H9 (cell line): Measurements from ENCODE around the gene MYBPC2. TPM values are rescaled to one million over a fixed set of nuclear protein-coding genes. Genes with fewer than 3 reads are reported as not detected.

Experiments used
- DNase-seq: peaks from one replicate; pipeline ENCODE4 v3.0.0-alpha.2; 2017
- H2AFZ ChIP-seq: one replicate; pipeline ENCODE4 v1.6.1; 2013; ENCODE audit warnings: mild to moderate bottlenecking, low read length, control low read depth, moderate library complexity
- H2AK5ac ChIP-seq: 2 replicates; pipeline ENCODE4 v1.6.1; 2013; ENCODE audit warnings: low read length, control low read depth, mixed read lengths; ENCODE audit not compliant: insufficient read length
- H2BK120ac ChIP-seq: one replicate; pipeline ENCODE4 v1.6.1; 2013; ENCODE audit warnings: low read depth, mild to moderate bottlenecking, low read length, control low read depth, inconsistent platforms; ENCODE audit not compliant: poor library complexity, severe bottlenecking
- H2BK12ac ChIP-seq: 2 replicates; pipeline ENCODE4 v1.6.1; 2013; ENCODE audit warnings: low read length, control low read depth, mixed read lengths, low read depth; ENCODE audit not compliant: insufficient read length
- H2BK15ac ChIP-seq: 2 replicates; pipeline ENCODE4 v1.6.1; 2013; ENCODE audit warnings: low read depth, low read length, control low read depth
- H2BK20ac ChIP-seq: one replicate; pipeline ENCODE4 v1.6.1; 2013; ENCODE audit warnings: low read depth, mild to moderate bottlenecking, low read length, control low read depth, inconsistent platforms; ENCODE audit not compliant: poor library complexity, severe bottlenecking
- H2BK5ac ChIP-seq: 2 replicates; pipeline ENCODE4 v1.6.1; 2013; ENCODE audit warnings: low read length, control low read depth, mixed read lengths; ENCODE audit not compliant: insufficient read length
- H3K14ac ChIP-seq: 2 replicates; pipeline ENCODE4 v1.6.1; 2013; ENCODE audit warnings: low read length, control low read depth; ENCODE audit not compliant: insufficient read depth
- H3K18ac ChIP-seq: 2 replicates; pipeline ENCODE4 v1.6.1; 2013; ENCODE audit warnings: low read depth, mild to moderate bottlenecking, mixed read lengths, low read length, control low read depth; ENCODE audit not compliant: insufficient read length
- H3K23ac ChIP-seq: 2 replicates; pipeline ENCODE4 v1.6.1; 2013; ENCODE audit warnings: low read length, control low read depth, mixed read lengths, low read depth; ENCODE audit not compliant: insufficient read length
- H3K23me2 ChIP-seq: 2 replicates; pipeline ENCODE4 v1.6.1; 2013; ENCODE audit warnings: low read depth, mild to moderate bottlenecking, mixed read lengths, low read length, control low read depth; ENCODE audit not compliant: insufficient read length, poor library complexity, severe bottlenecking
- H3K27ac ChIP-seq: 2 replicates; pipeline ENCODE4 v1.5.1; 2013; ENCODE audit warnings: low read length, control low read depth, mixed read lengths, low read depth; ENCODE audit not compliant: insufficient read length
- H3K27me3 ChIP-seq: 2 replicates; pipeline ENCODE4 v1.6.1; 2013; ENCODE audit warnings: low read length, control low read depth, inconsistent platforms; ENCODE audit not compliant: insufficient read depth
- H3K4ac ChIP-seq: 2 replicates; pipeline ENCODE4 v1.6.1; 2013; ENCODE audit warnings: low read depth, mild to moderate bottlenecking, control low read depth, inconsistent platforms, low read length, moderate library complexity
- H3K4me1 ChIP-seq: 2 replicates; pipeline ENCODE4 v1.6.1; 2013; ENCODE audit warnings: low read length, control low read depth, inconsistent platforms; ENCODE audit not compliant: insufficient read depth
- H3K4me2 ChIP-seq: 2 replicates; pipeline ENCODE4 v1.6.1; 2013; ENCODE audit warnings: low read length, control low read depth, mixed read lengths; ENCODE audit not compliant: insufficient read length, insufficient read depth
- H3K56ac ChIP-seq: 2 replicates; pipeline ENCODE4 v1.6.1; 2013; ENCODE audit warnings: low read depth, mild to moderate bottlenecking, mixed read lengths, low read length, control low read depth; ENCODE audit not compliant: insufficient read length
- H3K79me1 ChIP-seq: 2 replicates; pipeline ENCODE4 v1.6.1; 2013; ENCODE audit warnings: low read depth, mild to moderate bottlenecking, moderate library complexity, low read length, control low read depth, inconsistent platforms; ENCODE audit not compliant: insufficient read depth, poor library complexity, severe bottlenecking
- H3K79me2 ChIP-seq: 2 replicates; pipeline ENCODE4 v1.6.1; 2013; ENCODE audit warnings: low read length, control low read depth, inconsistent platforms; ENCODE audit not compliant: insufficient read depth
- H3K9ac ChIP-seq: 2 replicates; pipeline ENCODE4 v1.6.1; 2013; ENCODE audit warnings: low read length, control low read depth, mixed read lengths; ENCODE audit not compliant: insufficient read length; ENCODE audit errors: extremely low read depth
- H3K9me3 ChIP-seq: one replicate; pipeline ENCODE4 v1.6.1; 2013; ENCODE audit warnings: low read depth, low read length, inconsistent platforms; ENCODE audit not compliant: control insufficient read depth
- H3T11ph ChIP-seq: one replicate; pipeline ENCODE4 v1.6.1; 2013; ENCODE audit warnings: mild to moderate bottlenecking, low read length, control low read depth, inconsistent platforms
- H4K20me1 ChIP-seq: one replicate; pipeline ENCODE4 v1.6.1; 2013; ENCODE audit not compliant: control insufficient read depth, insufficient read length, insufficient read depth
- H4K5ac ChIP-seq: 2 replicates; pipeline ENCODE4 v1.6.1; 2013; ENCODE audit warnings: low read depth, mild to moderate bottlenecking, mixed read lengths, low read length, control low read depth; ENCODE audit not compliant: insufficient read length
- H4K8ac ChIP-seq: replicated peaks from 2 replicates; pipeline ENCODE4 v1.6.1; 2013; ENCODE audit warnings: low read length, control low read depth, mixed read lengths, low read depth; ENCODE audit not compliant: insufficient read length
- H4K91ac ChIP-seq: 2 replicates; pipeline ENCODE4 v1.6.1; 2013; ENCODE audit warnings: low read depth, mild to moderate bottlenecking, moderate library complexity, mixed read lengths, low read length, control low read depth; ENCODE audit not compliant: insufficient read length
- H3K27ac Mint-ChIP-seq, 3 experiments: 2 replicates in 2 of 3; 3 replicates in 1 of 3; pipeline ENCODE4 v1.8.0; 2020 to 2021; ENCODE audit warnings: mixed read lengths in 3 of 3, mild to moderate bottlenecking in 1 of 3, moderate library complexity in 1 of 3
- H3K27me3 Mint-ChIP-seq: 2 replicates; pipeline ENCODE4 v1.8.0; 2021; ENCODE audit warnings: low read depth, mild to moderate bottlenecking, moderate library complexity, mixed read lengths
- H3K36me3 Mint-ChIP-seq, 3 experiments: 2 replicates in 2 of 3; 3 replicates in 1 of 3; pipeline ENCODE4 v1.8.0; 2020 to 2021; ENCODE audit warnings: low read depth in 3 of 3, mixed read lengths in 3 of 3; ENCODE audit not compliant: insufficient read depth in 1 of 3
- H3K4me1 Mint-ChIP-seq, 2 experiments: 2 replicates each; pipeline ENCODE4 v1.8.0; 2020; ENCODE audit warnings: mixed read lengths in 2 of 2
- H3K4me3 Mint-ChIP-seq, 2 experiments: 2 replicates in 1 of 2; 3 replicates in 1 of 2; pipeline ENCODE4 v1.8.0; 2020 to 2021; ENCODE audit warnings: mild to moderate bottlenecking in 2 of 2, mixed read lengths in 2 of 2, moderate library complexity in 1 of 2
- H3K9me3 Mint-ChIP-seq, 2 experiments: 2 replicates in 1 of 2; 3 replicates in 1 of 2; pipeline ENCODE4 v1.8.0; 2020; ENCODE audit warnings: mild to moderate bottlenecking in 2 of 2, mixed read lengths in 2 of 2, moderate library complexity in 1 of 2
- WGBS: extraction: QIAGEN DNeasy Blood & Tissue Kit; methylation state at CpG from one replicate; pipeline ENCODE4 v1.1.7; 2013; ENCODE audit warnings: missing lambda C conversion rate, low lambda C conversion rate, mixed read lengths; ENCODE audit not compliant: insufficient read length; ENCODE audit errors: extremely low coverage; 5-methylcytosine and 5-hydroxymethylcytosine counted together
- total RNA-seq: library from RNA; stranded (reverse); gene quantifications from 2 replicates; pipeline ENCODE4 v1.2.1, GENCODE V29; 2021
- TF ChIP-seq, protein P1 (sequence below): fragments of 200-600 bp; sonication (generic); conservative IDR thresholded peaks from 3 replicates; pipeline ENCODE4 v1.8.0; 2021; ENCODE audit warnings: antibody characterized with exemption, mild to moderate bottlenecking

Gene MYBPC2
- total RNA-seq, 1 experiment from 2014 or later: 4.9 TPM

DNA sequence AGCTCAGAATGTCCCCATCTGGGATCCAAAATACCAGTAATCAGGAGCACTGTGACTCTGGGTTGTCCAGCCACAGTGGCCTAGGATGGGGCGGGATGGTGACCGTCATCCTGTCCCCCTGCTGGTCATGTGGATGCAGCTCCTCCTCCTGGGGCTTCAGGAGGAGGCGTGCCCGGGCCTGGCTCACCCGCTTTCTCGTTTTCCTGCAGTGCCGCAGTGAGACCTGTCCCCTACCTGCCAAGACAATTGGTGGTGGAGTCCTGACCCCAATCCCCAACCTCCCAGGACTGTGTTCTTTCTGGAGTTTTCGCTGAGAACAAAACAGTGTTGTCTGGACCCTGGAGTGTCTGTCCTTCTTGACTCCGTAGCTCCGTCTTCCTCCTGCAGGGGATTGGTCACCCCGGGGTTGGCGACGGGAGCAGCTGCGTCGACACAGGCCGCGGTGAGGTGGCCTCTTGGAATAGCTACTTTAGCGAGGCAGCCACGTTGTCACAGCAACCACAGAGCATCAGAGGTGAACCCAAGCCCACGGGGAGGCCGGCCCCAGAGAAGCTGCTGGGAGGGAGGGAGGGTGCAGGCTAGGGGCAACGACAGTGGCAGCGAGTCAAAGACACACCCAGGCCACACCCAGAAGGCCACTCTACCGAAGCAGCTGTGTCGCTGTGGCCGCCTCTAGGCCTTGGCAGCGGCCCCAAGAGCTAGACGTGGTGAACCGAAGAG is 33.5 kb downstream of the MYBPC2 start:
- no peak overlapping the region for H3K9ac ChIP-seq
- no peaks in the 10 kb centered on the region; a peak in 1 of 7 replicates for H3K36me3 Mint-ChIP-seq

More for the DNA sequence above, 33.5 kb downstream of the MYBPC2 start:
- H2BK5ac ChIP-seq: no peak overlapping the region
- WGBS: no CpG with 5 or more reads among the region's 29 CpGs
- H3K56ac ChIP-seq: no peak overlapping the region
- H3T11ph ChIP-seq: no peak overlapping the region
- H3K27me3 ChIP-seq: no peaks in the 10 kb centered on the region
- TF ChIP-seq, protein P1, sequence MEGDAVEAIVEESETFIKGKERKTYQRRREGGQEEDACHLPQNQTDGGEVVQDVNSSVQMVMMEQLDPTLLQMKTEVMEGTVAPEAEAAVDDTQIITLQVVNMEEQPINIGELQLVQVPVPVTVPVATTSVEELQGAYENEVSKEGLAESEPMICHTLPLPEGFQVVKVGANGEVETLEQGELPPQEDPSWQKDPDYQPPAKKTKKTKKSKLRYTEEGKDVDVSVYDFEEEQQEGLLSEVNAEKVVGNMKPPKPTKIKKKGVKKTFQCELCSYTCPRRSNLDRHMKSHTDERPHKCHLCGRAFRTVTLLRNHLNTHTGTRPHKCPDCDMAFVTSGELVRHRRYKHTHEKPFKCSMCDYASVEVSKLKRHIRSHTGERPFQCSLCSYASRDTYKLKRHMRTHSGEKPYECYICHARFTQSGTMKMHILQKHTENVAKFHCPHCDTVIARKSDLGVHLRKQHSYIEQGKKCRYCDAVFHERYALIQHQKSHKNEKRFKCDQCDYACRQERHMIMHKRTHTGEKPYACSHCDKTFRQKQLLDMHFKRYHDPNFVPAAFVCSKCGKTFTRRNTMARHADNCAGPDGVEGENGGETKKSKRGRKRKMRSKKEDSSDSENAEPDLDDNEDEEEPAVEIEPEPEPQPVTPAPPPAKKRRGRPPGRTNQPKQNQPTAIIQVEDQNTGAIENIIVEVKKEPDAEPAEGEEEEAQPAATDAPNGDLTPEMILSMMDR: peak; percentile 74
- H2BK12ac ChIP-seq: no peak overlapping the region
- Mint-ChIP-seq H3K27me3 (peaks cover 10% of the 10 kb centered on the region), H3K4me1 (peaks cover 9 to 11% of the 10 kb centered on the region in 2 experiments), H3K27ac (peak overlapping the region; percentile 55 to 92 (median 76); a peak in 4 of 7 replicates), H3K9me3 (no peaks in the 10 kb centered on the region; a peak in 1 of 5 replicates), H3K4me3 (no peak overlapping the region; a peak in 1 of 5 replicates)
- H4K5ac ChIP-seq: no peak overlapping the region
- no peak overlapping the region for H3K18ac ChIP-seq
- H3K23ac ChIP-seq: no peak overlapping the region
- no peak overlapping the region for H2BK120ac ChIP-seq
- no peaks in the 10 kb centered on the region for H3K9me3 ChIP-seq
- no peaks in the 10 kb centered on the region for H3K23me2 ChIP-seq
- H2AFZ ChIP-seq: no peak overlapping the region
- H3K4ac ChIP-seq: no peak overlapping the region
- H3K14ac ChIP-seq: no peak overlapping the region
- H3K4me1 ChIP-seq: no peaks in the 10 kb centered on the region
- peak; percentile 89 for DNase-seq
- H2BK20ac ChIP-seq: no peak overlapping the region
- H3K27ac ChIP-seq: no peak overlapping the region
- H4K8ac ChIP-seq: no peak overlapping the region
- no peaks in the 10 kb centered on the region for H4K20me1 ChIP-seq
- H3K79me2 ChIP-seq: no peaks in the 10 kb centered on the region
- no peak overlapping the region for H2BK15ac ChIP-seq
- no peaks in the 10 kb centered on the region for H3K79me1 ChIP-seq
- H4K91ac ChIP-seq: no peak overlapping the region
- no peak overlapping the region for H3K4me2 ChIP-seq
- no peak overlapping the region for H2AK5ac ChIP-seq
